RPMI7951 (cell line): ENCODE results near the gene GSAP. TPM values are rescaled to one million over a fixed set of nuclear protein-coding genes. Genes with fewer than 3 reads are reported as not detected.
"Not testable (repeated sequence)": the region's sequence is repeated elsewhere in the genome, so short reads cannot be mapped to it uniquely, and the experiment has no call there.

Source experiments
- DNase-seq: peaks from one replicate; pipeline ENCODE4 v3.0.0-alpha.2; 2012; ENCODE audit warnings: low read depth
- total RNA-seq: library from RNA; depleted of rRNA; stranded (reverse); fragments of >200 nt; shearing (Covaris generic); gene quantifications from 2 replicates; pipeline ENCODE4 v1.2.3, GENCODE V29; 2014; rRNA removed

Gene GSAP, protein sequence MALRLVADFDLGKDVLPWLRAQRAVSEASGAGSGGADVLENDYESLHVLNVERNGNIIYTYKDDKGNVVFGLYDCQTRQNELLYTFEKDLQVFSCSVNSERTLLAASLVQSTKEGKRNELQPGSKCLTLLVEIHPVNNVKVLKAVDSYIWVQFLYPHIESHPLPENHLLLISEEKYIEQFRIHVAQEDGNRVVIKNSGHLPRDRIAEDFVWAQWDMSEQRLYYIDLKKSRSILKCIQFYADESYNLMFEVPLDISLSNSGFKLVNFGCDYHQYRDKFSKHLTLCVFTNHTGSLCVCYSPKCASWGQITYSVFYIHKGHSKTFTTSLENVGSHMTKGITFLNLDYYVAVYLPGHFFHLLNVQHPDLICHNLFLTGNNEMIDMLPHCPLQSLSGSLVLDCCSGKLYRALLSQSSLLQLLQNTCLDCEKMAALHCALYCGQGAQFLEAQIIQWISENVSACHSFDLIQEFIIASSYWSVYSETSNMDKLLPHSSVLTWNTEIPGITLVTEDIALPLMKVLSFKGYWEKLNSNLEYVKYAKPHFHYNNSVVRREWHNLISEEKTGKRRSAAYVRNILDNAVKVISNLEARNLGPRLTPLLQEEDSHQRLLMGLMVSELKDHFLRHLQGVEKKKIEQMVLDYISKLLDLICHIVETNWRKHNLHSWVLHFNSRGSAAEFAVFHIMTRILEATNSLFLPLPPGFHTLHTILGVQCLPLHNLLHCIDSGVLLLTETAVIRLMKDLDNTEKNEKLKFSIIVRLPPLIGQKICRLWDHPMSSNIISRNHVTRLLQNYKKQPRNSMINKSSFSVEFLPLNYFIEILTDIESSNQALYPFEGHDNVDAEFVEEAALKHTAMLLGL
- 4.3 and 7.4 TPM in 2 replicates for total RNA-seq

DNA sequence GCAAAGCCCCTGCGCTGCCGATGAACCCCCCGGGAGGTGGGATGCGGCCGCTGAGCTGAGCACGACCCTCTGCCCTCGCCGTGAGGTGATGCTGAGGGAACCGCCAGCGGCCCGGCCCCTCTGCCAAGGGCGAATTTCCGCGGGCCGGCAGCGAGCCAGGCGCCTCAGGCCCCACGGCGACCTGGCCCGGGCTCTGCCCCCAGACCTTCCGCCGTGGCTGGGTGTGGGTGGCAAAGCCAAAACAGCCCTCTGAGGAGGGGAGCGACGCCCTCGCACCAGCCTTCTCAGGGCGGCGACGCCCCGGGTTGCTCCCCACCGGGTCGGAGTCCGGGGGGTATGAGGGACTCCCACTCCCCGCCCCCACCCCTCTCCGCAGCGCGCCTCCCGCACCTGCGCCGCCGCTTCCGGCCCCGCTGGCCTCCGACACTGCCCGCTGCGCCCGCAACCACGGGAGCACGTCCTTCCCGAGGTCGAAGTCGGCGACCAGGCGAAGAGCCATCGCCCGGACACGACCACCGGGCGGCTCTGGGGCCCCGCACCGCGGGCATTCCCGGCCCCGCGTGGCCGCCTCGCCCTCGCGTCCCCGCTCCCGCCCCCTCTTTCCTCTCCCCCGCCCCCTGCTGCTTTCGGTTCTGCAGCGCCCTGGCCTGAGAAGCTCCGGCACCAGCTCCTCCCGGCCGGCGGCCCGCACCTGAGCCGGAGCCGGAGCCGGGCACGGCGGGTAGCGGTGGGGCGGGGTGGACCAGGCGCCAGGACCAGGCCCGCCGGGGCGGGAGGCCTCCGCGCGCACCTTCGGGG lies at the start of gene GSAP:
GSAP (minus strand) TSS at position 527 of the 798 bp plus-strand sequence; CDS start at position 499, 28 bp downstream.
- DNase-seq = peak; percentile 54

DNA sequence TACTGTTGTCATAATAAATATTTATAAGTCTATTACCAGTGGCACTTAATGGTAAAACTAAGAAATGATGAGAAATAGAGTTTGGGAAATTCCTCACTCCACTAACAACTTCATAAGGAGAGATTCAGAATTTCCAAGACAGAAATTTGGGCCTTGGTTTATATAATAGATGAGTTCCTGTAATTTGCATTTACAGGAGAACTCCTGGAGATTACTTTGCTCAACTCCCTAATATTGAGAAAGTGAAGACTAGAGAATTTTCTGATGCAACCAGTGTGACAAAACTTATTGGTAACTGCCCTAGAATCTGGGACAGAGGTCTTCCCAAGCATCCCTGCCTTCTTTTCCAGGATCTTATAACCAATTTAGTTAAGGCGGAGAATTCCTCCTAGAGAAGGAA lies 49.1 kb upstream of the GSAP start:
- DNase-seq = no peak

DNA sequence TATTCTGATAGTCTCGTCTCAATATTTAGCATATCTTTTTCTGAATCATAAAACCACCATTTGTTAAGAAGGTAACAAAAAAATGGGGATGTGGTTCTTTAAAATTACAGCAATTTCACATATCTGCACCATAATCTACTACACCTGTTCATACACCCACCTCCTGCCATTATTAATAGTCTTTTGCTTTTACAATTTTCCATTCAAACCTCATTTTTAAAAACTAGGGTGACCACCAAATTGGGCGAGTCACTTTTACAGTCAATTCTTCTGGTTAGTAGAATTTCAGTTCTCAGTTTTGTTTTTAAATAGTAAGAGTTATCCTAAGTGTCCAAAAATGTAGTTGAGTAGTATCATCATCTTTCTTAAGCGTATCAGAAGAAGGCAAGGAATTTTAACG lies 48.4 kb upstream of the GSAP start:
- no peak for DNase-seq

DNA sequence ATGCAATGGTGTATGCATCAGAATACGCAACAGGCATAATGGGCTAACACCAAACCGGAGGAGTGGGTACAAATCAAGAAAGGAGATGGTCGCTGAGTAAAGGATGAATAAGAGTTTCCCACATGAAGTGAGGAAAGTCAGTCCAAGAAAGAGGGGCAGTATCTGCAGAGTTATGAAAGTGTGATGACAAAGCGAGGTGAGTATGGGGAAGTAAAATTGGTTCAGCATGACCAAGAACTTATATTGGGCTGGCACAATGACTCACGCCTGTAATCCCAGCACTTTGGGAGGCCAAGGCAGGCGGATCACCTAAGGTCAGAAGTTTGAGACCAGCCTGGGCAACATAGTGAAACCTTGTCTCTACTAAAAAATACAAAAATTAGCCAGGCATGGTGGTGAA lies 47.5 kb upstream of the GSAP start:
- peak; percentile 64 for DNase-seq

DNA sequence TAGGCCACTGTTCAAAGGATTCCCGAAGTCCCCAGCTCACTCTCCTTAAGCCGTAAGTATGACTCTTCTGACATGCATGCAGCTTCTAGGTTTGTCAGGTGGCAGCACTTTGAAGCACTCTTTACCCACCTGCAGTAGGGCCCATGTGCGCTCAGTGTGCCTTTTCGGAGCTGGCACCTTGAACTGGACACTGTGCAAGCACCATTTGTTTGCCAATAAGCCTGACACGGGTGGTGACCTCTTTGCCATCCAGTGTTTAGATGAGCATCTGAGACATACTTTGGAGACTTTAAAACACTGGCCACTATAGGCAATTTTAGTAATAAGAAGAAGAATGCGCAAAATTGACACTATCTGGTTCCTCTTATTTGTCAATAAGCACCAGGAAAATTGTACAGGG lies 45.7 kb upstream of the GSAP start:
- no peak for DNase-seq

DNA sequence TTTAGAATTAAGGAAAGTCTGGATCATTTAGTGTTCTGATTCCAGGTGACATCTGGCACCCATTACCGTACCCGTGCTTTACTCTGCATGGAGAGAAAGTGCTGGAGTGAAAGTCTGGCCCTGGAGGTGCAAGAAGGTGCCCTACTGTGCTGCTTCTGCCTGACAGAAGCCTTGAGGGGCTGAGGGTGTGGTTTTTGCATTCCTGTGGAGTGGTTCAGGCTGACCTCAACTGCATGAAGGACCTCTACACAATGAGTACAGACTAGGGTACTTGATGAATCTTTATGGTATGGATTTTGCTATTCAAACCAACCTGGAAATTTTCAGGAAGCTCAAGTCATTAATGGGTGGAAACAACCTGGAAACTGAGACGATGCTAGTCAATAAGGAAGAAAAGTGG lies 45.1 kb upstream of the GSAP start:
- DNase-seq = peak; percentile 19

DNA sequence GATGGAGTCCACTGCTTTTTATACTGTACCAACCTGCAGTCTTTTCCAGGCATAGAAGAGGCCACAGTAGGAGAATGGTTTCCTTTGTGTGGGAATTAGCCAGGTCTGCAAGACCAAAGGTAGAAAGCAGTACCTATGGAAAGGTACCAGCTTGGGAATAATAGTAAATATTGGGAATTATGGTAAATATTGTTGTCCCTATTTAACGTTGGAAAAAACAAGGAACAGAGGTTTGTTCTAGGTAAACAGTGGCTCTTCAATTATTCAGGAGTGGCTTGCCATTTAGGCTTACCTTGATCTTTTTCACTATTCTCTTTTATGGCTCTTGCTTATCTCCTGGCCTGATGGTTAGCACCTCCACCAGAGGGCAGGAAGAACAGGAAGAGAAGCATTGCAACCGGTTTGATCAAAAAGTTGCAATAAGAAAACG lies 43.9 kb upstream of the GSAP start:
- DNase-seq = no peak

DNA sequence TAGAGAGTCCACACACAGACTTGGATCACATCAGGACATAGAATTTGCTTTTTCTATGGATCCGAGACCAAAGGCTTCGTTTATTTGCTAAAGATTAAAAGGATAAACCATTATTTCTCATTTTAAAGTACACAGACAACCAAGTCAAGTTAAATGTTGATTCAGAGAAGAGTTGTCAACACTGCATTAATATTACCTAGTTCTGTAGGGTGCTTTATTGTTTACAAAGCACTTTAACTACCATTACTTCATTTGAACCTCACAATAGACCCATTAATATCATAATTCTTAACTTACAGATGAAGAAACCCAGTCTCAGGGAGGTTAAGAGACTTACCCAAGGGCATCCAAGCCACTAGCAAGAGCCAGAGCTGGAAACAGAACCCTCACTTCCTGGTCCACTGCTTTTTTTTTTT lies 43.2 kb upstream of the GSAP start:
- DNase-seq = no peak

DNA sequence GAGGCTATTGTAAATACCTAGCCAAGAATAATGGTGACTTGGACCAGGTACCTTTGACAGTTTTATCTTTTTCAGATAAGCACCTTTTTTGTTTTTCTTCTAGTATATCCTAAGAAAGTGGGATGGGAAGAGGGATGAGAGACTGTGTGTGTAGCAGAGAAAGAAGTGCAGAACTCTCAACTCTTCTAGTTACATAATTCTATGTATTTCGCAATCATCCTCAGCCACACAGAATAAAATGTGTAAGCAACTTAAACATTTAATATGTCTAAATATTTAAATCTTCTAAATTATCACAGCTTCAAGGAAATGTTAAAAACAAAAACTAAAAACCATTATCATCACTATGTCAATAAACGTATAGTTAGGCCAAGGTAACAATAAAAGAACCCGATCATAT lies 42.6 kb upstream of the GSAP start:
- no peak for DNase-seq

DNA sequence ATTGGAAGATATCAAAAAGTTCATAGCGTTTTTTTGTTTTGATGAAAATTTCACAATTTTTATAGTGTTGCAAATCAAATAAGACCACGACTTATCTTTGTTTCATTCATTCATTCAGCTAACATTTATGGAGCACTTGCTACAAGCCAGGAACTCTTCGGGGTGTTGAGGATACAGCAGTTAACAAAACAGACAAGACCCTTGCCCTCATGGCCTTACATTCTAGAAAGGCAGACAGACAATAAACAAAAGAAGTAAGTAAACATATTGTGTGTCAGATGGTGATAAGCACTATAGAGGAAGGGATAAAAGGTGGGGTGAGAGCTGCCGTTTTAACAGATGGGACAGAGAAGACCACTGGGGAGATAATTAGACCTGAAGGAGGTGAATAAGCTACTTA lies 41.6 kb upstream of the GSAP start:
- DNase-seq = no peak

DNA sequence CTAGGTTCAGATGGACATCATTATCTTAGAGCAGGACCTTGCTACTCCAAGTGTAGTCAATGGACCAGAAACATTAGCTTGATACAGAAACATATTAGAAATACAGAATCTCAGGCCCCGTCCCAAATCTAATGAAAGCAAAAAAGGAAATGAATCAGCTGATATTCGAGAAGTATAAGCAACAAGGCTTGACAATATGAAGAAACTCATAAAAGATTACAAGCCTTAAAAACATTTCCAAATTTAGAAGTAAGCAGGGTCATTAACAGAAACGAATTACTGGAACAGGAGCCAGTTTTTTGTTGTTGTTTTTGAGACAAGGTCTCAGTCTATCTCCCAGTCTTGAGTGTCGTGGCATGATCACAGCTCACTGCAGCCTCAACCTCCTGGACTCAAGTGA lies 40.5 kb upstream of the GSAP start:
- DNase-seq = no peak

DNA sequence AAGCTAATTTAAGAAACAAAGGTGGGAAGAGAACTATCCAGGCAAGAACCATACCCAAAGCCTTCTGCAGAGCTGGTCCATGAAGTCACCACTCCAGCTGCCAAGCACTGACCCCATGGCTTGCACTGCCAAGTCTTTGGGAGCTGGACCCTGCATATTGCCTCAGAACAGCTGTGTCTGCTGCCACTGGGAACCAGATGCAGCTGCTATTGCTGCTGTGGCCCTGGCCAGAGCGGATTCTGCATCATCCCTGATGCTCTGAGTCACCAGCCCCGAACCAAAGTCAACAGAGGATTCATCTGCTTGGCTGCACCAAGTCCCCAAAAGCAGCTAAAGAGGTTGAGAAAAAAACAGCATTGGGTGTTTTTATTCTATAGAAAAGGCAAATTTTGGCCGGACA lies 39.2 kb upstream of the GSAP start:
- peak; percentile 95 for DNase-seq

DNA sequence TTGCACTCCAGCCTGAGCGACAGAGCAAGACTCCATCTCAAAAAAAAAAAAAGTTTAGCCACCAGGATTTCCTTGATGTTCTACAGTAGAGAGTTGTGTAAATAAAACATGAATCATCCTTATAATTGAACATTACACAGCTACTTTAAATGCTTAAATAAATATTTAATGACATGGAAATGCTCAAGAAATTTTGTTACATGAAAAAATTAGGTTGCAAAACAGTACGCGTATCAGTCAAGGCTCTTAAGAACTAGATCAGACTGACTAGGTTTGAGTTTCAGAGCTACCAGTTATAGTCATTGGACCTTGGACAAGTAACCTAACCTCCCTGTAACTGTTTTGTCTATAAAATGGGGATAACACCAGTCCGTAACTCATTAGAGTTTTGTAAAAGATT lies 38.7 kb upstream of the GSAP start:
- no peak for DNase-seq

DNA sequence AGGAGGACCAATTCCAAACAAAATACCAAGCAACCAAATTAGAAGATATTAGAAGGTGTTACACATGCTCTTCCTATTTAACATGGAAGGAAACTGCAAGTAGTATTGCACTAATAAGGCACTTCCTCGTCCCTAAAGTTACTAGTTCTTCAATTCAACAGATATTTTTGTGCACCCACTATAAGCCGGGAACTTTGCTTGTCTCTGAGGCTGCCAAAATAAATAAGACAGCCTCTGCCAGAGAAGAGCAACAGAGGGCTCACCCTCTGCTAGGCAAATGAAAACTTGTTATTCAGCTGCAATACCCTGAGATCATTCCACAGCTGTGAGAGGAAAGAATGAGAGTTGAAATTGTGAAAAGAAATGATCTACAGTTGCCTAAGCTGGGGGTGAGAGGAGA lies 37.4 kb upstream of the GSAP start:
- peak; percentile 19 for DNase-seq

DNA sequence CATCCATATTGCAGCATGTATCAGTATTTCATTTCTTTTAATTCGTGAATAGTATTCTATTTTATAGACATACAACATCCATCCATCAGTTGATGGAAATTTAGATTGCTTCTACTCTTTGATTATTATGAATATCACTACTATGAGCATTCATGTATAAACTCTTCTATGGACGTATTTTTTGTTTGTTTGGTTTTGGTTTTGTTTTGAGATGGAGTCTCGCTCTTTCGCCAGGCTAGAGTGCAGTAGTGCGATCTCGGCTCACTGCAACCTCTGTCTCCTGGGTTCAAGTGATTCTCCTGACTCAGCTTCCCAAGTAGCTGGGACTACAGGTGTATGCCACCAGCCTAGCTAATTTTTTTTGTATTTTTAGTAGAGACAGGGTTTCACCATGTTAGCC lies 35.8 kb upstream of the GSAP start:
- not testable (repeated sequence) for DNase-seq

DNA sequence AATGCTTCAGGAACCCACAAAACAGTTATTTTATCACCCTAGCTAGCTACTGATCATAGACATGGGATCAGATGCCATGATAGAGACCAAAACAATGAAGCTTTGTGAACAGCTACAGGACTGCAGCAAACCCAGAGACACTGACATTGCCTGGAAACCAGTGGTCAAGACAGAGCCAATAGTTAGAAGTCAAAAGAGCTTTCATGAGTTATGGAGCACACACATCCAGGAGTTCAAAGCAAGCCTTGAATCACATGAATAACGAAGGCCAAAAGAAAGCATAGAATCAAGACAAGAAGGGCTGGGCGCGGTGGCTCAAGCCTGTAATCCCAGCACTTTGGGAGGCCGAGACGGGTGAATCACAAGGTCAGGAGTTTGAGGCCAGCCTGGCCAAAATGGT lies 34.5 kb upstream of the GSAP start:
- DNase-seq = peak; percentile 61

DNA sequence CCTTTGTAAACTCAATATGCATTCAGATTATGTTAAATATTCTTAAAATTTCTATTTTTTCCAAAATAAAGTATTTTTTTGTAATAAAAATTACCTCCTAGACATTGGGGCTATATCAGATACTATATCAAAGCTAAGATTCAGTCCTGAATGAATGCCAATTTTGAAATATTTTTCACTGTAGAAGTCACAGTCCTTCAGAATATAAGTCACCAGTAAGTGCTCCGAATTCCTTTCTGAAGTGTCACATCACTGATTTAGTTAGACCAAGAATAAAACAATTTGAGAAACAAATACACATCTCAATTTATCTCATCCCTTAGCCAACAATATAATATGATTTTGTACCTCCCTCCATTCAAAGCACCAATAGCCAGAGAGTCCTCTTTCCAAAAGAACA lies 33.9 kb upstream of the GSAP start:
- peak; percentile 46 for DNase-seq

DNA sequence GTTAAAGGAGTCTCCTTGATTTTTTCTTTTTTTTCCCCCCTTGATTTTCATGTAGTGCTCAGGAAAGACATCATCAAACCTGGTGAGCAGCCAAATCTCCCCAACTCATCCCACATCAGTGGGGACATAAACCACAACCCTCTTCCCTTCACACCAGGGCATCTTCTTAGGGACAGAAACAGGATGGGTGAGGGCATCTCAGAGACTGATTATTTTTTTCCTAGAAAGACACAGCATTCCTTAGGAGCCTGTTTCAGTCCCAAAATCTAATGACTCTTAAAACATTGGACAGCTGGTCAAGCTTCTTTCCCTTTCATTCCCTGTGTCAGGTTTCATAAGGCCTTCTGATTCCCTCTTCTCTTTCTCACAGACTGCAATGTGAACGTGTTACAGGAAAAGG lies 31.5 kb upstream of the GSAP start:
- peak; percentile 33 for DNase-seq

DNA sequence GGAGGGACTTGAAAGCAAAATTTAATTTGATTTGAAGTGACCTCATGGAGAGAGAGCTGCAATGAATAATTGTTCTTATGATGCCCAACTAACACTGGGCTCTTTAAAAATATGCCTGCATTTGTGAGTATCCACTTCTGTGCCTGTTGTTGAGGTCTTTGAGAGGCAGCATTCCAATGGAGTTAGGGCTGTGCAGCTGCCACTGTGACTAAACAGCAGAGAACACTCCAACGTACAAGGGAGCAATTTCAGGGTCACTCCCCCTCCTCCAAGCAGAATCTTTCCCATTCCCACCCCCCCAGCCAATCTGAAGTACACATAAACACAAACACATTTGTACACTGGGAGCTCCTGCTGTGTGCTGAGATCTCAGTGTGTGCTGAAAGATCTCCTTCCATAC lies 28.0 kb upstream of the GSAP start:
- DNase-seq = peak; percentile 43

DNA sequence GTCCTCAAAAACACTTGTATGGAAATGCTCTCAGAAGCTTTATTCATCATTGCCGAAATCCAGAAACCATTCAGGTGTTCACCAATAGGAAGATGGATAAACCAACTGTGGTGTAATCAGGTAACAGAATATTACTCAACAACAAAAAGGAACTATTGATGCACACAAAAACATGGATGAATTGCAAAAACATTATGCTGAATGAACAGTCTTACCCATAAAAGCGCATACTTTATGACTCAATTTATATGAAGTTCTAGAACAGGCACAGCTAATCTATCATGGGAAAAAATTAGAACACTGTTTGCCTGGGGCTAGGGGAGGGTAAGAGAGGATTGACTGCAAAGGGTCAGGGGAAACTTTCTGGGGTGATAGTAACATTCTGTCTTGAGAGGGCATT lies 26.9 kb upstream of the GSAP start:
- DNase-seq = no peak

DNA sequence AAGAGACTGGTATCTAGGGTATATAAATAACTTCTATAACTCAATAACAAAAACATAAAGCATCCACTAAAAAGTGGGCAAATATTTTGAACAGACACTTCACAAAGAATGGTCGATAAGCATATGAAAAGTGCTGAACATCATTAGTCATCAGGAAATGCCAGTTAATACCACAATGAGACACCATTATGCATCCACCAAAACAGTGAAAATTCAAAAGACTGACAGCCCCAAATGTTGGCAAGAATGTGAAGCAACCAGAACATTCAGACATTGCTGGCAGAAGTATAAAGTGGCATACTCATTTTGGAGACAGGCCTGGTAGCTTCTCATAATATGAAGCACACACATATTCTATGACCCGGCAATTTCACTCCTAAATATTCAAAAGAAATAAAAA lies 26.5 kb upstream of the GSAP start:
- DNase-seq = peak; percentile 74

DNA sequence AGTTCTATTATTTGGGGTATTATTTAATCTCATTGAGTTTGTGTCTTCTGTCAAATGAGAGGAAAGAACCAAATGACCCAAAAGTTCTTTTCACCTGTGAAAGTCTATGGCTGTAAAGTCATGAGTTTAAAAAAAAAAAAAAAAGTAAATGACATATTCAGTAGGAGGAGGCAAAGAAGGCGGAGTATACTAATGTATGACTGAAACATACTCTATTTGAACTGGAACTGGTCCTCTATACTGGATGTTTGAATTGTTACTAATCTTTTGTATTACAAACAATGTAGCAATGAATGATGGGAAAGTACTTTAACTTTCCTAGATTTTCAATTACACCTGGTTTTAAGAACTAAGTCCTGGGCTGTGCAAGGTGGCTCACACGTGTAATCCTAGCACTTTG lies 24.9 kb upstream of the GSAP start:
- DNase-seq = no peak
